B cell (primary cell): Measurements from ENCODE around the gene PARD3. TPM values are rescaled to one million over a fixed set of nuclear protein-coding genes. Genes with fewer than 3 reads are reported as not detected.

Experiments used
- ATAC-seq: fragments of 200-7000 bp; cut with Tn5 transposase; one replicate; pipeline ENCODE4 v1.10.0; 2021; ENCODE audit warnings: low read depth, mild to moderate bottlenecking, moderate number of reproducible peaks, moderate library complexity
- CTCF ChIA-PET: fragments of 350-600 bp; sonication (Branson Sonifier 250); formaldehyde crosslinking; loops from one replicate; lab custom pipeline; 2021; ENCODE audit warnings: antibody characterized with exemption, inconsistent platforms; lab: Charles Lee
- POLR2A ChIA-PET: fragments of 350-600 bp; sonication (Branson Sonifier 250); formaldehyde crosslinking; loops from one replicate; lab custom pipeline; 2021; ENCODE audit warnings: antibody characterized with exemption; lab: Charles Lee
- DNase-seq: peaks from one replicate; pipeline ENCODE4 v3.0.0; 2013
- H2AFZ ChIP-seq: 2 replicates; pipeline ENCODE4 v1.6.1; 2012; ENCODE audit warnings: mild to moderate bottlenecking, low read depth, low read length; ENCODE audit not compliant: insufficient read depth, poor library complexity, severe bottlenecking
- H3K27ac ChIP-seq, 2 donors: 1 replicate in 1 of 2; 2 replicates in 1 of 2; pipeline ENCODE4 v1.5.1; 2012 to 2013; ENCODE audit warnings: low read length in 2 of 2, mild to moderate bottlenecking in 2 of 2, moderate library complexity in 1 of 2
- H3K27me3 ChIP-seq, 4 experiments: fragments of 200-600 bp in 1 of 4; sonication (generic) in 1 of 4; replicated peaks in 1 of 4; 1 replicate in 2 of 4; 2 replicates in 2 of 4; pipeline versions ENCODE4 v1.6.1 to v1.7.0; 2013 to 2016; ENCODE audit warnings: low read length in 3 of 4, mild to moderate bottlenecking in 2 of 4, mixed read lengths in 1 of 4, moderate library complexity in 1 of 4; ENCODE audit not compliant: insufficient read depth in 4 of 4, control insufficient read depth in 3 of 4; ENCODE audit errors: control extremely low read depth in 1 of 4
- H3K36me3 ChIP-seq, 2 experiments: replicated peaks in 1 of 2; 1 replicate in 1 of 2; 2 replicates in 1 of 2; pipeline versions ENCODE4 v1.6.1 to v1.7.1; 2013; ENCODE audit warnings: low read length in 1 of 2; ENCODE audit not compliant: insufficient read depth in 2 of 2, control insufficient read depth in 1 of 2; ENCODE audit errors: control extremely low read depth in 1 of 2, extremely low read depth in 1 of 2
- H3K4me1 ChIP-seq, 2 donors: fragments of 200-600 bp in 1 of 2; sonication (generic) in 1 of 2; 1 replicate in 1 of 2; 2 replicates in 1 of 2; pipeline versions ENCODE4 v1.5.1 to v1.6.1; 2013 to 2017; ENCODE audit warnings: low read length in 2 of 2; ENCODE audit not compliant: control insufficient read depth in 2 of 2, insufficient read depth in 2 of 2
- H3K4me2 ChIP-seq: replicated peaks from 2 replicates; pipeline ENCODE3; 2012; ENCODE audit warnings: mild to moderate bottlenecking, low read depth, low read length; ENCODE audit not compliant: poor library complexity, severe bottlenecking
- H3K4me3 ChIP-seq, 5 experiments: fragments of 200-600 bp in 1 of 5; sonication (generic) in 1 of 5; 1 replicate in 3 of 5; 2 replicates in 2 of 5; pipeline versions ENCODE4 v1.5.1 to v1.7.0; 2011 to 2016; ENCODE audit warnings: low read length in 4 of 5, mild to moderate bottlenecking in 4 of 5, low read depth in 2 of 5, control low read depth in 1 of 5, moderate library complexity in 1 of 5; ENCODE audit not compliant: insufficient read depth in 1 of 5; ENCODE audit errors: control extremely low read depth in 1 of 5, extremely low read depth in 1 of 5
- H3K79me2 ChIP-seq: fragments of 200-600 bp; sonication (generic); one replicate; pipeline ENCODE4 v1.6.0; 2016; ENCODE audit warnings: low read length; ENCODE audit not compliant: control insufficient read depth, insufficient read depth
- H3K9ac ChIP-seq: fragments of 200-600 bp; sonication (generic); 2 replicates; pipeline ENCODE4 v1.6.1; 2017; ENCODE audit warnings: mild to moderate bottlenecking, low read length, moderate library complexity
- H3K9me3 ChIP-seq, 3 donors: one replicate each; pipeline versions ENCODE4 v1.6.1 to v1.7.1; 2013; ENCODE audit warnings: low read length in 2 of 3; ENCODE audit not compliant: control insufficient read depth in 2 of 3, insufficient read depth in 1 of 3; ENCODE audit errors: control extremely low read depth in 1 of 3
- H4K20me1 ChIP-seq: 2 replicates; pipeline ENCODE4 v1.6.0; 2012; ENCODE audit warnings: mild to moderate bottlenecking, low read length; ENCODE audit not compliant: insufficient read depth, control insufficient read depth, poor library complexity, severe bottlenecking
- H3K27ac Mint-ChIP-seq: one replicate; pipeline ENCODE4 v1.8.0; 2021; ENCODE audit warnings: mixed read lengths
- H3K27me3 Mint-ChIP-seq: one replicate; pipeline ENCODE4 v1.8.0; 2021; ENCODE audit warnings: mixed read lengths
- H3K4me1 Mint-ChIP-seq: one replicate; pipeline ENCODE4 v1.8.0; 2021; ENCODE audit warnings: mixed read lengths
- H3K4me3 Mint-ChIP-seq: one replicate; pipeline ENCODE4 v1.8.0; 2021; ENCODE audit warnings: mixed read lengths
- H3K9me3 Mint-ChIP-seq: one replicate; pipeline ENCODE4 v1.8.0; 2022; ENCODE audit warnings: mixed read lengths; ENCODE audit not compliant: insufficient read depth
- CTCF ChIP-seq: fragments of 200-600 bp; IDR thresholded peaks from one replicate; pipeline ENCODE4 v1.8.0; 2022; ENCODE audit warnings: antibody characterized with exemption, mild to moderate bottlenecking
- EZH2 ChIP-seq: IDR thresholded peaks from 2 replicates; pipeline ENCODE4 v1.6.1; 2012; ENCODE audit warnings: borderline replicate concordance, low read depth, mild to moderate bottlenecking, moderate library complexity, low read length; ENCODE audit not compliant: insufficient read depth, poor library complexity, severe bottlenecking
- WGBS: methylation state at CpG from one replicate; pipeline ENCODE4 v1.1.5; 2013; ENCODE audit warnings: missing lambda C conversion rate; ENCODE audit not compliant: insufficient coverage; 5-methylcytosine and 5-hydroxymethylcytosine counted together
- intact Hi-C: fragments of 100-400 bp; cut with micrococcal nuclease; formaldehyde crosslinking; loops from one replicate; pipeline ENCODE4 v1.10.0; 2022
- polyA plus RNA-seq: library from polyadenylated mRNA; depleted of rRNA; stranded (reverse); fragments of >200 nt; gene quantifications from 2 replicates; pipeline ENCODE4 v1.2.3, GENCODE V29; 2012
- total RNA-seq, 2 donors: library from RNA; stranded (reverse); fragments of 120-200 nt in 1 of 2; gene quantifications; 1 replicate in 1 of 2; 2 replicates in 1 of 2; pipeline versions ENCODE4 v1.2.3 to v1.2.4, GENCODE V29; 2013 to 2022

The PARD3 gene
- total and polyA plus RNA-seq, 2 donors (not counting 1 experiment from before 2014, with no cell fraction given) = not detected

DNA sequence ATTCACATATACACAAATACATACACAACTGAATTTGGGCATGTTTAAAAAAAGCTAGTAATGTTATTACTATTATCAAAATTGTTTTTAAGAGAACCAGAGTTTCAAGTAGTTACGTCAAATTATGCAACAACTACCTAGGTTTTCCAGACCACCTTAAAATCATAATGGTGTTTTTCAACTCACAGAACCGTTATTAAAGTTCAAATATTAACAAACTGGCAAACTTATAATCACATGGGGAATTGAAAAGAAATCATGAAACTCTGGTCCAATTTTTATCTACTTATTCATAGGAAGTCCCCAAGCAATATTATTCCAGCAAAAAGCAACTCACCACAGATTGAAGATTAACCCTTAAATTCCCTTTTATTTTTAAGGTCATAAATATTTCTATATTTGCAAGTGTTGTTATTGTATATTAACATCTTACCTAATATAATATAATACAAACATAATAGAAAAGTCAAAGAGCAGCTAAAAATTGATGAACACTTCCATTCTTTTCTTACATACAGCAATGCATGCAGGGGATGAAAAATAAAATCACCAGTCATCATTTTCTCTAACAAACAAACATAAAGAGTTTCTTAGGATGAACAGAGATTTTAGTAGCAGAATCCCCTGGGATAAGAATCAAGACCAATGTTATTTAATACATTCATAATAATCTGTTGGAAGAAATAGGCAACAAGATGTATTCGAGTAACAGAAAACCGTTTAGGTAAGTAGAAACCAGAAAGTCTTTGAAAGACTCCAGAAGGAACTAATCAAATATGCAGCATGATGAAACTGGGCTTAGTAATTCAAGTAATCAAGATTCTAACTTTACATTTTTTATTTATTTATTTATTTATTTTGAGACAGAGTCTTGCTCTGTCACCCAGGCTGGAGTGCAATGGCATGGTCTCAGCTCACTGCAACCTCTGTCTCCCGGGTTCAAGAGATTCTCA lies 391.1 kb downstream of the PARD3 start:
- Mint-ChIP-seq H3K4me1 (no peaks in the 10 kb centered on the region), H3K9me3 (no peaks in the 10 kb centered on the region), H3K4me3 (no peak overlapping the region), H3K27ac (no peak overlapping the region), H3K27me3 (no peaks in the 10 kb centered on the region)
- no peak overlapping the region for H3K4me3 ChIP-seq
- no peaks in the 10 kb centered on the region for H3K27me3 ChIP-seq
- DNase-seq (no peak), ATAC-seq (no peak)
- CTCF ChIA-PET = no interaction called here
- H3K36me3 ChIP-seq = no peaks in the 10 kb centered on the region
- intact Hi-C loops = no loop called here
- H3K9ac ChIP-seq = no peak overlapping the region
- 100% methylated on average over 1 of the region's 5 CpGs for WGBS
- no peaks in the 10 kb centered on the region for H4K20me1 ChIP-seq
- POLR2A ChIA-PET = no interaction called here
- H3K79me2 ChIP-seq = no peaks in the 10 kb centered on the region
- H3K27ac ChIP-seq = no peak overlapping the region
- H3K4me1 ChIP-seq = no peaks in the 10 kb centered on the region
- H3K4me2 ChIP-seq = no peak overlapping the region
- H3K9me3 ChIP-seq = no peaks in the 10 kb centered on the region
- TF ChIP-seq CTCF (no peak), EZH2 (no peak)
- H2AFZ ChIP-seq = no peak overlapping the region

DNA sequence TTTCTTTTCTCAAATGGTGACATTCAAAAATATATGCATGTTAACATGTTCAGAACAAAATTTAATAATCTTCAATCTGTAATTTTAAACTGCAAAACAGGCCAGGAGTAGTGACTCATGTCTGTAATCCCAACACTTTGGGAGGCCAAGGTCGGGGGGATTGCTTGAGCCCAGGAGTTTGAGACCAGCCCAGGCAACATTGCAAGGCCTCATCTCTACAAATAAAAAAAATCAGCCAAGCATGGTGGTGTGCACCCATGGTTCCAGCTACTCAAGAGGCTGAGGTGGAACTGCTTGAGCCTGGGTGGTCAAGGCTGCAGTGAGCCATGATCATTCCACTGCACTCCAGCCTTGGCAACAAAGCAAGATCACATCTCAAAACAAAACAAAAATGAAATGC lies 394.3 kb downstream of the PARD3 start:
- Histone ChIP-seq H3K27ac (no peak overlapping the region), H2AFZ (no peak overlapping the region), H4K20me1 (no peaks in the 10 kb centered on the region), H3K4me1 (no peaks in the 10 kb centered on the region), H3K9ac (no peak overlapping the region), H3K79me2 (no peaks in the 10 kb centered on the region), H3K27me3 (no peaks in the 10 kb centered on the region), H3K4me2 (no peak overlapping the region), H3K36me3 (no peaks in the 10 kb centered on the region), H3K9me3 (no peaks in the 10 kb centered on the region), H3K4me3 (no peak overlapping the region)
- ChIA-PET POLR2A (no interaction called here), CTCF (no interaction called here)
- intact Hi-C loops = no loop called here
- no peaks in the 10 kb centered on the region for H3K4me1 Mint-ChIP-seq
- H3K27me3 Mint-ChIP-seq = no peaks in the 10 kb centered on the region
- no peaks in the 10 kb centered on the region for H3K9me3 Mint-ChIP-seq
- DNase-seq (no peak), ATAC-seq (no peak)
- WGBS = no CpG with 5 or more reads among the region's 1 CpG
- no peak overlapping the region for H3K27ac Mint-ChIP-seq
- H3K4me3 Mint-ChIP-seq = no peak overlapping the region
- TF ChIP-seq EZH2 (no peak), CTCF (no peak)
